SU-DHL-6 (cell line): ENCODE measurements around the gene HERC4.

Experiments
- CTCF ChIP-seq: fragments of 200-600 bp; sonication (generic); IDR thresholded peaks from one replicate; pipeline ENCODE4 v1.5.1; 2017; ENCODE audit warnings: antibody characterized with exemption, mild to moderate bottlenecking, low read length, moderate library complexity; ENCODE audit not compliant: insufficient read depth, poor library complexity, severe bottlenecking
- EZH2phosphoT487 ChIP-seq: fragments of 200-600 bp; sonication (generic), shearing (Covaris generic); conservative IDR thresholded peaks from 2 replicates; pipeline ENCODE4 v1.6.1; 2018; ENCODE audit warnings: mild to moderate bottlenecking, antibody characterized with exemption, low read length, moderate library complexity, mixed read lengths

GRCh38 chr10:68080853-68081431 is 5.9 kb upstream of the HERC4 start:
- TF ChIP-seq EZH2phosphoT487 (no peak), CTCF (no peak)
